Fibroblast of lung (primary cell): ENCODE results near the gene NUP133.

Experiments used
- CTCF ChIP-seq, 2 donors: IDR thresholded peaks in 1 of 2; conservative IDR thresholded peaks in 1 of 2; 1 replicate in 1 of 2; 2 replicates in 1 of 2; pipeline ENCODE4 v1.5.1; 2011 to 2012; ENCODE audit warnings: low read length in 2 of 2, control low read depth in 1 of 2, inconsistent platforms in 1 of 2, low read depth in 1 of 2, mild to moderate bottlenecking in 1 of 2
- EZH2 ChIP-seq: IDR thresholded peaks from 2 replicates; pipeline ENCODE4 v1.5.1; 2012; ENCODE audit warnings: low read length, control low read depth, mild to moderate bottlenecking; ENCODE audit errors: missing control alignments

GRCh38 chr1:229544587-229544986 lies 36.4 kb upstream of the NUP133 start:
- TF ChIP-seq CTCF (conservative IDR thresholded peaks at IDR 0.05 in 1 of 2, IDR thresholded peaks at IDR 0.05 in 1 of 2; ENCODE audit: low read depth in 1 of 2, low read length in 2 of 2), result no peak
- no peak for TF ChIP-seq EZH2
